Heart left ventricle (tissue), 13 donors: ENCODE results near the gene TRHDE.

ENCODE experiments used
- CTCF ChIP-seq, 12 donors: fragments of 200-600 bp; sonication (generic) in 4 of 12; IDR thresholded peaks; one replicate each; pipeline versions ENCODE4 v1.5.0 to v1.8.0; 2018 to 2022; ENCODE audit warnings: antibody characterized with exemption in 12 of 12, mild to moderate bottlenecking in 5 of 12
- POLR2A ChIP-seq, 2 donors: fragments of 450-650 bp; IDR thresholded peaks; one replicate each; pipeline ENCODE4 v1.6.1; 2017; ENCODE audit warnings: antibody characterized with exemption in 2 of 2, mild to moderate bottlenecking in 2 of 2, moderate library complexity in 2 of 2
- donor health status: ischemic (EF 13 %, LVEDD 7.1; RV severe dilation, severe dysfunction).
- donor health status: DM: no; HTN: yes; CAD: no.
- donor health status: DM: no; HTN: no; CAD: no.
- donor health status: ischemic (EF 25% LVEDD 6.9; RV normal size, moderate dysfunction).
- donor health status: ischemic (EF 25% LVEDD 5.7; RV mildly dilated, moderate dysfunction).
- donor health status: ischemic (EF 35%, LVEDD 5.7; RV mildly dilated, moderate dysfunction).
- donor health status: nonischemic (EF 11% LVEDD 7.7; RV severe dilation, severe dysfunction).
- donor health status: DM: yes; HTN: yes; CAD: no.
- donor health status: PGD.
- donor health status: ischemic (EF 29% LVEDD 5.4; RV normal size, mild dysfunction).
- donor health status: nonischemic (EF 23%, LVEDD 6.1; RV moderate dilation, normal function).

GRCh38 chr12:72390146-72390545, 118.0 kb downstream of the TRHDE start:
- TF ChIP-seq CTCF (IDR thresholded peaks at IDR 0.05) (no peak), POLR2A (IDR thresholded peaks at IDR 0.05) (no peak)
